Caco-2 (cell line): ENCODE results near the gene ARHGAP15. TPM values are rescaled to one million over a fixed set of nuclear protein-coding genes. Genes with fewer than 3 reads are reported as not detected.

Experiments used
- BruUV-seq: library from RNA; stranded (reverse); fragments of 400-500 nt; replicated peaks from 2 replicates; lab custom pipeline; 2021; lab: Mats Ljungman, UMichigan
- CTCF ChIA-PET: fragments of 300-600 bp; sonication (Branson Sonifier 250); formaldehyde crosslinking; loops from one replicate; lab custom pipeline; 2022; ENCODE audit warnings: antibody characterized with exemption; lab: Charles Lee
- POLR2A ChIA-PET: fragments of 300-600 bp; sonication (Branson Sonifier 250); formaldehyde crosslinking; loops from one replicate; lab custom pipeline; 2022; ENCODE audit warnings: antibody characterized with exemption; lab: Charles Lee
- DNase-seq, 2 experiments: peaks; one replicate each; pipeline versions ENCODE4 v3.0.0 to v3.0.0-alpha.2; 2020 to 2022
- H3K27me3 ChIP-seq: replicated peaks from 2 replicates; pipeline ENCODE4 v1.6.0; 2011; ENCODE audit warnings: low read length; ENCODE audit not compliant: control insufficient read depth, insufficient read depth
- H3K36me3 ChIP-seq: 2 replicates; pipeline ENCODE4 v1.5.1; 2011; ENCODE audit warnings: low read length; ENCODE audit not compliant: control insufficient read depth, insufficient read depth
- H3K4me1 ChIP-seq: fragments of 250-450 bp; sonication (Bioruptor Pico); 2 replicates; pipeline ENCODE4 v1.5.1; 2020; ENCODE audit warnings: mild to moderate bottlenecking
- H3K4me3 ChIP-seq: 2 replicates; pipeline ENCODE4 v1.5.1; 2011; ENCODE audit warnings: low read depth, mild to moderate bottlenecking, control low read depth, low read length
- H3K9me3 ChIP-seq: fragments of 250-450 bp; sonication (Bioruptor Pico); 2 replicates; pipeline ENCODE4 v1.5.1; 2020; ENCODE audit warnings: mild to moderate bottlenecking, moderate library complexity
- H3K27ac Mint-ChIP-seq: one replicate; pipeline ENCODE4 v1.8.0; 2022; ENCODE audit warnings: mixed read lengths; ENCODE audit not compliant: unreplicated experiment
- H3K27me3 Mint-ChIP-seq: one replicate; pipeline ENCODE4 v1.8.0; 2022; ENCODE audit warnings: mixed read lengths; ENCODE audit not compliant: insufficient read depth, unreplicated experiment
- H3K36me3 Mint-ChIP-seq: one replicate; pipeline ENCODE4 v1.8.0; 2022; ENCODE audit warnings: mild to moderate bottlenecking, mixed read lengths; ENCODE audit not compliant: insufficient read depth, unreplicated experiment
- H3K4me1 Mint-ChIP-seq: one replicate; pipeline ENCODE4 v1.8.0; 2022; ENCODE audit warnings: low read depth, mixed read lengths; ENCODE audit not compliant: unreplicated experiment
- H3K4me3 Mint-ChIP-seq: one replicate; pipeline ENCODE4 v1.8.0; 2022; ENCODE audit warnings: mild to moderate bottlenecking, moderate library complexity, mixed read lengths; ENCODE audit not compliant: unreplicated experiment
- H3K9me3 Mint-ChIP-seq: one replicate; pipeline ENCODE4 v1.8.0; 2022; ENCODE audit warnings: mixed read lengths; ENCODE audit not compliant: unreplicated experiment
- CTCF ChIP-seq, 2 experiments: fragments of 200-600 bp in 1 of 2; IDR thresholded peaks; 1 replicate in 1 of 2; 2 replicates in 1 of 2; pipeline versions ENCODE4 v1.5.1 to v1.8.0; 2011 to 2022; ENCODE audit warnings: antibody characterized with exemption in 1 of 2, control low read depth in 1 of 2, inconsistent platforms in 1 of 2, low read depth in 1 of 2, low read length in 1 of 2, mild to moderate bottlenecking in 1 of 2, moderate library complexity in 1 of 2; ENCODE audit not compliant: insufficient read depth in 1 of 2, severe bottlenecking in 1 of 2, unreplicated experiment in 1 of 2
- intact Hi-C: fragments of 100-400 bp; cut with micrococcal nuclease; formaldehyde crosslinking; loops from one replicate; pipeline ENCODE4 v1.10.0; 2022; ENCODE audit not compliant: unreplicated experiment
- total RNA-seq: library from RNA; stranded (reverse); gene quantifications from 2 replicates; pipeline ENCODE4 v1.2.3, GENCODE V29; 2022

The ARHGAP15 gene
- total RNA-seq, 1 experiment from 2014 or later, result not detected

DNA sequence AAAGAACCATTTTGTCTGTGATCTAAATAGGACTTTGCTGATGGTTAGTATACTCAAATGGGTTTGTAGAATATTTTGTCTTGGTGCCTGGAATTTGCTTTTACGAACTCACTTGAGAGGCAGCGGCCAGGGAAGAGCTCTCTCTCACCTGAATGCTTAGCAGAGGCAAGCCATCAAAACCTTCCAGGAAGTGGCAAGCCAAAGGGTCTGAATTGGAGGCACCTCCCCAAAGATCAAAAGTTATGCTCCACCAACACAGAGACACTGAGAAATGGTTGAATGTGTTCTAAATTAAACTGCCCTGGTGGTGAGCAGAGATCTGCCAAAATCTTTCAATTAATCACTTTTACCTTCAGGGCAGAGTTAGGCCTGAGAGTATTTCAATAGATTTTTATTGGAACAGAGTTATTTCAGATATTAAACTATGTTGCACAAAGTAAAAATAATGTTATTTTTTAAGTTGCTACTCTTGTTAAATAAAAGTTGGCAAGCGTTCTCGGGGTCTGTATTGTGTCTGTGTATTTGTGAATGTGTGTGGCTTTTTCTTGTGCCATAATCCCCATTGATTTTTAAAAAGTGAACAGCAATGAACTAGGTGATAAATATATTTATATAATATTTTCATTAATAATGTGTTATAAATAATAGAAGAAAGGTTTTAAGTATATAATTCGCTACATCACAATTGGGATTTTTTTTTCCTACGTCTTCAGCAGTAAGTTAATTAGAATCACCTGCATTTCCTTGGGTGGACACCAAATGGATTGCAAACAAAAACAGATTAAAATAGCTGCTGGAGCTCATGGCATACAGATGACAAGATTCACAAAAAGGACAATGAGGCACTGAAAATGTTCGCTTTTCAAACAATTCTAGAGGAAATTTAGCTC, 416.1 kb downstream of the ARHGAP15 start:
- no peaks in the 10 kb centered on the region for H3K27me3 ChIP-seq
- BruUV-seq, result no TSS peak
- no peaks in the 10 kb centered on the region for H3K9me3 ChIP-seq
- H3K4me3 ChIP-seq, result no peak overlapping the region
- Mint-ChIP-seq H3K4me3 (no peak overlapping the region), H3K4me1 (no peaks in the 10 kb centered on the region), H3K27ac (no peak overlapping the region), H3K9me3 (peaks cover 10% of the 10 kb centered on the region), H3K36me3 (no peaks in the 10 kb centered on the region), H3K27me3 (peaks cover 3% of the 10 kb centered on the region)
- no peaks in the 10 kb centered on the region for H3K36me3 ChIP-seq
- ChIA-PET CTCF (no interaction called here), POLR2A (no interaction called here)
- no peaks in the 10 kb centered on the region for H3K4me1 ChIP-seq
- no peak for DNase-seq
- intact Hi-C loops, result no loop called here
- no peak for TF ChIP-seq CTCF (IDR thresholded peaks at IDR 0.05; ENCODE audit: insufficient read depth in 1 of 2, low read depth in 1 of 2, low read length in 1 of 2, severe bottlenecking in 1 of 2, unreplicated experiment in 1 of 2)

GRCh38 chr2:143545949-143546255, 416.7 kb downstream of the ARHGAP15 start:
- TF ChIP-seq CTCF (IDR thresholded peaks at IDR 0.05; ENCODE audit: insufficient read depth in 1 of 2, low read depth in 1 of 2, low read length in 1 of 2, severe bottlenecking in 1 of 2, unreplicated experiment in 1 of 2), result no peak
- no peaks in the 10 kb centered on the region for H3K4me1 Mint-ChIP-seq
- H3K36me3 Mint-ChIP-seq, result no peaks in the 10 kb centered on the region
- no TSS peak for BruUV-seq
- intact Hi-C loops, result no loop called here
- H3K27ac Mint-ChIP-seq, result no peak overlapping the region
- no peaks in the 10 kb centered on the region for H3K36me3 ChIP-seq
- no peaks in the 10 kb centered on the region for H3K4me1 ChIP-seq
- peaks cover 3% of the 10 kb centered on the region for H3K27me3 Mint-ChIP-seq
- no peak overlapping the region for H3K4me3 ChIP-seq
- ChIA-PET POLR2A (no interaction called here), CTCF (no interaction called here)
- H3K9me3 ChIP-seq, result no peaks in the 10 kb centered on the region
- no peak overlapping the region for H3K4me3 Mint-ChIP-seq
- no peaks in the 10 kb centered on the region for H3K27me3 ChIP-seq
- H3K9me3 Mint-ChIP-seq, result peaks cover 6% of the 10 kb centered on the region
- DNase-seq, result no peak

DNA sequence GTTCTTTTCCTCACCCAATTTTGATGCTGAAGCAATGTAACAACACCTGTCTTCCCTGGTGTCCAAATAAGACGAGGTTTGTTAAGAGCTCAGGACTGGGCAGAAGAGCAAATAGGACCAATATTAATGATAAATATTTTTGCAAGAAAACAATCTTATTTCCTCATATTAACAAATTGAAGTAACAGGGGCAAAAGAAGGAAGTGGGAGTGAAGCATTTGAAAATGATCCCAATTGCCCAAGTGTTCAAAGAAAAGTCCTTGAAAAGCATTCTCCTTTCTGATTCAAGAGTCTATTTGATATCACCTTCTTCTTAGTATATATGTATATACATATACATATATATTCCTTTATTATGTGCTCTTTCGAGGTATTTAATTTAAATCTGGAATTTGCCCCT, 418.8 kb downstream of the ARHGAP15 start:
- no peak overlapping the region for H3K4me3 ChIP-seq
- no peaks in the 10 kb centered on the region for H3K9me3 ChIP-seq
- DNase-seq, result no peak
- Mint-ChIP-seq H3K36me3 (no peaks in the 10 kb centered on the region), H3K27me3 (peaks cover 3% of the 10 kb centered on the region), H3K27ac (no peak overlapping the region), H3K4me3 (no peak overlapping the region), H3K4me1 (no peaks in the 10 kb centered on the region), H3K9me3 (no peaks in the 10 kb centered on the region)
- H3K36me3 ChIP-seq, result no peaks in the 10 kb centered on the region
- H3K4me1 ChIP-seq, result no peaks in the 10 kb centered on the region
- no TSS peak for BruUV-seq
- CTCF ChIA-PET, result no interaction called here
- intact Hi-C loops, result no loop called here
- no peaks in the 10 kb centered on the region; the same call in 1 of the 2 replicates for H3K27me3 ChIP-seq
- POLR2A ChIA-PET, result no interaction called here
- TF ChIP-seq CTCF (IDR thresholded peaks at IDR 0.05; ENCODE audit: insufficient read depth in 1 of 2, low read depth in 1 of 2, low read length in 1 of 2, severe bottlenecking in 1 of 2, unreplicated experiment in 1 of 2), result no peak
